Stimulated activated CD4-positive, alpha-beta T cell treated with anti-CD3 and anti-CD28 coated beads, Interleukin-1b, Interleukin-23, amount 100 ng/mL, for 24 hours (primary cell): ENCODE results near the gene CALN1.
"Not testable (repeated sequence)": the region's sequence is repeated elsewhere in the genome, so short reads cannot be mapped to it uniquely, and the experiment has no call there.

Experiments used
- DNase-seq, 4 experiments: peaks; one replicate each; pipeline ENCODE4 v3.0.0-alpha.2; 2020; ENCODE audit warnings: low read depth in 4 of 4, low spot score in 1 of 4

The CALN1 gene

GRCh38 chr7:72268796-72269195 lies 143.3 kb downstream of the CALN1 start:
- DNase-seq = no peak

- DNase-seq = no peak
Measured at GRCh38 chr7:72268090-72268489, 144.0 kb downstream of the CALN1 start.

GRCh38 chr7:72267291-72267800 lies 144.8 kb downstream of the CALN1 start:
- DNase-seq = no peak

- DNase-seq = no peak
Measured at GRCh38 chr7:72266771-72267170, 145.4 kb downstream of the CALN1 start.

GRCh38 chr7:72265071-72265904 lies 146.8 kb downstream of the CALN1 start:
- no peak for DNase-seq

- DNase-seq = no peak
Measured at GRCh38 chr7:72260406-72260805, 151.7 kb downstream of the CALN1 start.

GRCh38 chr7:72258074-72258473 lies 154.1 kb downstream of the CALN1 start:
- DNase-seq = no peak

GRCh38 chr7:72254455-72254854 lies 157.7 kb downstream of the CALN1 start:
- no peak for DNase-seq

GRCh38 chr7:72249106-72249505 lies 163.0 kb downstream of the CALN1 start:
- no peak for DNase-seq

GRCh38 chr7:72244826-72245398 lies 167.2 kb downstream of the CALN1 start:
- DNase-seq = no peak

GRCh38 chr7:72243329-72243728 lies 168.8 kb downstream of the CALN1 start:
- DNase-seq = no peak

GRCh38 chr7:72235351-72235750 lies 176.8 kb downstream of the CALN1 start:
- DNase-seq = no peak

- DNase-seq = no peak
Measured at GRCh38 chr7:72234086-72234485, 178.1 kb downstream of the CALN1 start.

GRCh38 chr7:72230281-72230680 lies 181.9 kb downstream of the CALN1 start:
- DNase-seq = no peak

GRCh38 chr7:72223351-72223750 lies 188.8 kb downstream of the CALN1 start:
- DNase-seq = no peak

GRCh38 chr7:72222136-72222535 lies 190.0 kb downstream of the CALN1 start:
- DNase-seq = no peak

GRCh38 chr7:72219500-72219899 lies 192.6 kb downstream of the CALN1 start:
- DNase-seq = no peak

- DNase-seq = no peak
Measured at GRCh38 chr7:72217151-72217550, 195.0 kb downstream of the CALN1 start.

GRCh38 chr7:72213769-72214168 lies 198.4 kb downstream of the CALN1 start:
- no peak for DNase-seq

- DNase-seq = no peak
Measured at GRCh38 chr7:72213081-72213480, 199.1 kb downstream of the CALN1 start.

- DNase-seq = no peak
Measured at GRCh38 chr7:72211175-72211574, 201.0 kb downstream of the CALN1 start.

- not testable (repeated sequence) for DNase-seq
Measured at GRCh38 chr7:72209006-72209405, 203.1 kb downstream of the CALN1 start.

- DNase-seq = no peak
Measured at GRCh38 chr7:72196176-72196575, 216.0 kb downstream of the CALN1 start.
